ENCODE results near the gene GOLPH3L. TPM values are rescaled to one million over a fixed set of nuclear protein-coding genes. Genes with fewer than 3 reads are reported as not detected.

GOLPH3L gene
- total and polyA plus RNA-seq, 4 donors: 13.8 to 37.2 (median 20.3) TPM

DNA sequence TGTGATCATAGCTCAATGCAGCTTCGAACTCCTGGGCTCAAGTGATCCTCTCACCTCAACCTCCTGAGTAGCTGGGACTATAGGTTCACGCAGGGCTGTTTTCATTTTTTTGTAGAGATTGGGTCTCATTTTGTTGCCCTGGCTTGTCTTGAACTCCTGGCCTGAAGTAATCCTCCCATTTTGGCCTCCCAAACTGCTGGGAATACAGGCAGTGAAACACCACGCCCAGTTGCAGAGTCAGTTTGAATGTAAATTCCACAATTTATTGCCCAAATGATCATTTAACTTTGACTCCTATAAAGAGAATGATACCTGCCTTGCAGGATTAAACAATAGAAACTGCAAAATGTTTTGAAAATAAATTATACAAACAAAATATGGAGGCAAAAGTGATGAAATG lies 10.7 kb downstream of the GOLPH3L start:
- Histone ChIP-seq H3K4me1 (ENCODE audit: control insufficient read depth in 5 of 5, insufficient read depth in 5 of 5, low read length in 5 of 5) (no peaks in the 10 kb centered on the region), H3K9me3 (ENCODE audit: control insufficient read depth in 4 of 4, insufficient read depth in 3 of 4, low read length in 3 of 4) (no peaks in the 10 kb centered on the region), H3K27me3 (ENCODE audit: control insufficient read depth in 3 of 3, insufficient read depth in 3 of 3, low read length in 2 of 3) (no peaks in the 10 kb centered on the region), H3K4me3 (no peak overlapping the region), H3K36me3 (ENCODE audit: control insufficient read depth in 4 of 4, insufficient read depth in 4 of 4, low read length in 4 of 4) (peaks cover 0 to 7% (median 6%) of the 10 kb centered on the region in 4 donors), H3K9ac (ENCODE audit: insufficient read depth in 1 of 2, low read length in 2 of 2) (no peak overlapping the region), H3K27ac (ENCODE audit: low read depth in 1 of 2, low read length in 1 of 2) (no peak overlapping the region)
- TF ChIP-seq, protein P1, sequence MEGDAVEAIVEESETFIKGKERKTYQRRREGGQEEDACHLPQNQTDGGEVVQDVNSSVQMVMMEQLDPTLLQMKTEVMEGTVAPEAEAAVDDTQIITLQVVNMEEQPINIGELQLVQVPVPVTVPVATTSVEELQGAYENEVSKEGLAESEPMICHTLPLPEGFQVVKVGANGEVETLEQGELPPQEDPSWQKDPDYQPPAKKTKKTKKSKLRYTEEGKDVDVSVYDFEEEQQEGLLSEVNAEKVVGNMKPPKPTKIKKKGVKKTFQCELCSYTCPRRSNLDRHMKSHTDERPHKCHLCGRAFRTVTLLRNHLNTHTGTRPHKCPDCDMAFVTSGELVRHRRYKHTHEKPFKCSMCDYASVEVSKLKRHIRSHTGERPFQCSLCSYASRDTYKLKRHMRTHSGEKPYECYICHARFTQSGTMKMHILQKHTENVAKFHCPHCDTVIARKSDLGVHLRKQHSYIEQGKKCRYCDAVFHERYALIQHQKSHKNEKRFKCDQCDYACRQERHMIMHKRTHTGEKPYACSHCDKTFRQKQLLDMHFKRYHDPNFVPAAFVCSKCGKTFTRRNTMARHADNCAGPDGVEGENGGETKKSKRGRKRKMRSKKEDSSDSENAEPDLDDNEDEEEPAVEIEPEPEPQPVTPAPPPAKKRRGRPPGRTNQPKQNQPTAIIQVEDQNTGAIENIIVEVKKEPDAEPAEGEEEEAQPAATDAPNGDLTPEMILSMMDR (IDR thresholded peaks at IDR 0.05; ENCODE audit: control extremely low read depth, extremely low read depth): no peak
- DNase-seq: no peak
- 97% methylated on average over 3 of the region's 3 CpGs for WGBS, 2 donors
- no peak for ATAC-seq (ENCODE audit: insufficient read depth, low FRiP score)

DNA sequence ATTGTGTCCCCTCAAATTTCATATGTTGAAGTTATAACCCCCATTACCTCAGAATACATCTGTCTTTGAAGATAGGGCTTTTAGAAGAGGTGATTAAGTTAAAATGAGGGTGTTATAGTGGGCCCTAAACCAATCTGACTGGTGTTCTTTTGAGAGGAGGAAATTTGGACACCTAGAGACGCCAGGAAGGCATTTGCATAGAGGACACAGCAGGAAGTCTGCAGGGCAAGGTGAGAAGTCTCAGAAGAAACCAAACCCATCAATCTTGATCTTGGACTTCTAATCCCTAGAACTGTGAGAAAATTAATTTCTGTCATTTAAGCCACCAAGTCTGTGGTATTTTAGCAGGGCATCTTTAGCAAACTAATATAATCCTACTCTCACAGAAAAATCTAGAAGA lies 13.0 kb downstream of the GOLPH3L start:
- no peak overlapping the region for H3K27ac ChIP-seq (ENCODE audit: low read depth in 1 of 2, low read length in 1 of 2)
- WGBS, 2 donors: 49 to 50% methylated on average over 1 of the region's 1 CpG
- ATAC-seq (ENCODE audit: insufficient read depth, low FRiP score): no peak

DNA sequence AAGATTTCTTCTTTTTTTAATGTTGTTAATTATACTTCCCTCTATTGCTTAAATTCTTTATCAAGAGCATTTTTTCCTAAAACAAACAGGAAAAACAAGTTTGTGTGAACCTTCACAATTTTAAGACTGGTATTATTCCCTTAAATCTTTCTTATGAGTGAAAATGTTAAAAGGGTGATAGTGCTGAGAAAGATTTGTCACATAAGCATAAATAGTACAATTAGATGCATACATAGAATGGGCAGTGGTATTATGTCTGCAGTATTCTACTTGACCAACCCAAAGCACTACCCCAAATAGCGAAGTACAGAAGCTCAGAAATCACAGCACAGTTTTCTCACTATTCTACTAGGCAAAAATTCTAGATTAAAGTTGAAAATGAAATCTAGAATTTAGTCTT lies 18.0 kb downstream of the GOLPH3L start:
- WGBS, 2 donors: 96 to 97% methylated on average over 1 of the region's 1 CpG
- ATAC-seq (ENCODE audit: insufficient read depth, low FRiP score) (no peak), DNase-seq (no peak)
- Histone ChIP-seq H3K36me3 (ENCODE audit: control insufficient read depth in 4 of 4, insufficient read depth in 4 of 4, low read length in 4 of 4) (peaks cover 0 to 6% (median 3%) of the 10 kb centered on the region in 4 donors), H3K9ac (ENCODE audit: insufficient read depth in 1 of 2, low read length in 2 of 2) (no peak overlapping the region), H3K27me3 (ENCODE audit: control insufficient read depth in 3 of 3, insufficient read depth in 3 of 3, low read length in 2 of 3) (no peaks in the 10 kb centered on the region), H3K4me3 (no peak overlapping the region), H3K9me3 (ENCODE audit: control insufficient read depth in 4 of 4, insufficient read depth in 3 of 4, low read length in 3 of 4) (no peaks in the 10 kb centered on the region), H3K4me1 (ENCODE audit: control insufficient read depth in 5 of 5, insufficient read depth in 5 of 5, low read length in 5 of 5) (no peaks in the 10 kb centered on the region), H3K27ac (ENCODE audit: low read depth in 1 of 2, low read length in 1 of 2) (no peak overlapping the region)
- TF ChIP-seq, protein P1 (IDR thresholded peaks at IDR 0.05; ENCODE audit: control extremely low read depth, extremely low read depth): no peak

More for the DNA sequence above, 13.0 kb downstream of the GOLPH3L start:
- Histone ChIP-seq H3K4me1 (ENCODE audit: control insufficient read depth in 5 of 5, insufficient read depth in 5 of 5, low read length in 5 of 5) (no peaks in the 10 kb centered on the region), H3K9me3 (ENCODE audit: control insufficient read depth in 4 of 4, insufficient read depth in 3 of 4, low read length in 3 of 4) (no peaks in the 10 kb centered on the region), H3K36me3 (ENCODE audit: control insufficient read depth in 4 of 4, insufficient read depth in 4 of 4, low read length in 4 of 4) (peaks cover 0 to 7% (median 5%) of the 10 kb centered on the region in 4 donors), H3K4me3 (no peak overlapping the region), H3K9ac (ENCODE audit: insufficient read depth in 1 of 2, low read length in 2 of 2) (no peak overlapping the region), H3K27me3 (ENCODE audit: control insufficient read depth in 3 of 3, insufficient read depth in 3 of 3, low read length in 2 of 3) (no peaks in the 10 kb centered on the region)
- no peak for DNase-seq
- TF ChIP-seq, protein P1 (IDR thresholded peaks at IDR 0.05; ENCODE audit: control extremely low read depth, extremely low read depth): no peak

DNA sequence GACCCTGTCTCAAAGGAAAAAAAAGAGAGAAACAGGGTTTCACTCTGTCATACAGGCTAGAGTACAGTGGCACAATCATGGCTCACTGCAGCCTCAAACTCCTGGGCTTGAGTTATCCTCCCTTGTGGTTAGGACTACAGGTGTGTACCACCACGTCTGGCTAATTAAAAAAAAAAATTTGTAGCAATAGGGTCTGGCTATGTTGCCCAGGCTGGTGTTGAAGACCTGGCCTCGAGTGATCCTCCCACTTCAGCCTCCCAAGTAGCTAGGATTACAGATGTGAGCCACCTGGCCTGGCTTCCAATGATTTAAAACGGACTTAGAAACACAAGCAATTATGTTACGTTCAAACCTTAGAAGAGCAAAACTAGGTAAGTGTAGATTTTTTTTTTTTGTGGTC lies 22.1 kb downstream of the GOLPH3L start:
- H3K9ac ChIP-seq (ENCODE audit: insufficient read depth in 1 of 2, low read length in 2 of 2): no peak overlapping the region
- H3K36me3 ChIP-seq (ENCODE audit: control insufficient read depth in 4 of 4, insufficient read depth in 4 of 4, low read length in 4 of 4): peaks cover 0 to 2% (median under 1%) of the 10 kb centered on the region in 4 donors
- H3K9me3 ChIP-seq (ENCODE audit: control insufficient read depth in 4 of 4, insufficient read depth in 3 of 4, low read length in 3 of 4): no peaks in the 10 kb centered on the region
- H3K27me3 ChIP-seq (ENCODE audit: control insufficient read depth in 3 of 3, insufficient read depth in 3 of 3, low read length in 2 of 3): no peaks in the 10 kb centered on the region
- H3K4me3 ChIP-seq: no peak overlapping the region
- WGBS, 2 donors: 94 to 96% methylated on average over 4 of the region's 4 CpGs
- no peaks in the 10 kb centered on the region for H3K4me1 ChIP-seq (ENCODE audit: control insufficient read depth in 5 of 5, insufficient read depth in 5 of 5, low read length in 5 of 5)
- TF ChIP-seq, protein P1 (IDR thresholded peaks at IDR 0.05; ENCODE audit: control extremely low read depth, extremely low read depth): no peak
- DNase-seq: no peak
- ATAC-seq (ENCODE audit: insufficient read depth, low FRiP score): no peak
- no peak overlapping the region for H3K27ac ChIP-seq (ENCODE audit: low read depth in 1 of 2, low read length in 1 of 2)

All from lung (tissue), 12 donors.